GM18508 (cell line): Measurements from ENCODE around the gene ALDH4A1.

Experiments
- ATAC-seq: cut with Tn5 transposase; IDR thresholded peaks from one replicate; pipeline ENCODE4 v1.9.1; 2021; ENCODE audit warnings: moderate number of reproducible peaks; ENCODE audit not compliant: insufficient read depth, unreplicated experiment

Gene ALDH4A1

DNA sequence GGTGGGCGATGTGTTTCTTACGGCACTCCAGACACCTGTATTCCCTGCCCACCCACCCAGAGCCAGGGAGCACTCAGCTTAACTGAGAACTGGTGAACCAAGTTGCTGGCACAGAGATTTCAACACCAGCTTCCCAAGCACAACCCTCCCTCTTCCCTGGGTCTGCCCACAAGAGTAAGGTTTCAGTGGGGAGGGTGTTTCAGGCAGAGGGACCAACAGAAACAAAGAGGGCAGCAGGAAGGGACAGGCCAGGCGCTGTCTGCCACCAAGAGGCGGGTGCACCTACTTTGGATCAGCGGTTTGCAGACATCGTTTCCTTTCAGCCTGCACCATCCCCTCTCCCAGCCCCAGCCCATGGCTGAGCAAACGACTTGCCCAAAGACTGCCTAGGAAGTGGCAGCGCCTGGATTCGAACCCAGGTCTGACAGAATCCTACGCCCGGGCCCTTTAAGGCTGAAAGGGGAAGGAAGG, 21.9 kb upstream of the ALDH4A1 start:
- no peak for ATAC-seq

DNA sequence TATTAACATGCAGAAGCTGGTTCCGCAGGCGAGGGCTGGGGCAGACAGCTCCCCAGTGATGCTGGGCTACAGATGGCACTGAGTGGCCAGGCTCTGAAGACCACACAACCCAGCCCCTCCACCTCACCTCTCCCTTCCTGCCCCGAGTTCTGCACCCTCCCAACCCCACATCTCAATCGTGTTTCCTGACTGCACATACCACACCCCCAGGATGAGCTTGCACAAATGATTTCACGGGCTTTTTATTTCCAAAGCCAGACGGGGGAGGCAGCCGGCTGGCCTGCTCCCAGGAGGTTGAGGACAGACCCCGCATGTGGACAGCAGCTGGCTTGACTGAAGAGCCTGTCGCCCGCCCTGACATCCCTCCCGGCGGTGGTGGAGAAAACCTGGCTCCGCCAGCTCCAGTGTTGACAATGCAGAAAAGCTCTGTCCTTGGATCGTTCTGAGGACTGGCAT, 21.4 kb upstream of the ALDH4A1 start:
- no peak for ATAC-seq

DNA sequence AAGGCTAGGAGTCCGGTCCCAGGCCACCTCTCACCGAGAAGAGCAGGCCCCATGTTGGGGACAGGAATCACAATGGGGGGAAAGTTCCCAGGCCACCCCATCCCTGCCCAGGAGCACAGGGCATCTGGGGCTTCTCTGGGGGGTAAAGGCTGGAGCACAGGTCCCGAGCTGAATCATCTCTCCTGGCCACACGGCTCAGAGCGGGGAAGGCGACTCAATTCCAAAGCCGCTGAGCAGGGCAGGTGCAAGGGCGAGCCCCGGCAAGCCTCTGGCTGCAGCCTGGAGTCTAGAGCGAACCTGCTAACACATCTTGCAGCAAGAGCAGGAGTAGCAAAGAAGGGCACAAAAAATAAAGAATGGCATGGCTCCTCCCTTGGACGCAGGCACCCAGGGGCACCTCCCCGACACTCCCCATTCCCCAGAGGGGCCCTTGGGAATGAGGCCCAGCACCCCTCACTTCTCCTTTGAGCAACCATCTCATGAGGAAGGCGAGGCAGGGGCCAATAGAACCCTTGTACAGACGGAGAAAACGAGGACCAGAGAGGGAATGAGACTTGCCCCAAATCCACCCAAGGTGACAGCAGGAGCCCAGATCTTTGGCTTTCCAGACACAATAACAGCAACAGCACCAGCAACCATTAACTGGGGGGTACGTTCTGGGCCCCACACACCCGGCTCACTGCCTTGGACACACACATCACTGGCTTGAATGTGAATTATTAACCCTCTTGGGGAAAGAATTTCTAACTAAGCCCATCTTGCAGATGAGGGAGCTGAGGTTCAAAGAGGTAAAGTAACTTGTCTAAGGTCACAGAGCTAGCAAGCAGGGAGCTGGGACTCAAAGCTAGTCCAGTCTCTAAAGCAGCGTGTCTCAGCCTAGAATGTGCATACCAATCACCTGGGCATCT, 20.7 kb upstream of the ALDH4A1 start:
- no peak for ATAC-seq

DNA sequence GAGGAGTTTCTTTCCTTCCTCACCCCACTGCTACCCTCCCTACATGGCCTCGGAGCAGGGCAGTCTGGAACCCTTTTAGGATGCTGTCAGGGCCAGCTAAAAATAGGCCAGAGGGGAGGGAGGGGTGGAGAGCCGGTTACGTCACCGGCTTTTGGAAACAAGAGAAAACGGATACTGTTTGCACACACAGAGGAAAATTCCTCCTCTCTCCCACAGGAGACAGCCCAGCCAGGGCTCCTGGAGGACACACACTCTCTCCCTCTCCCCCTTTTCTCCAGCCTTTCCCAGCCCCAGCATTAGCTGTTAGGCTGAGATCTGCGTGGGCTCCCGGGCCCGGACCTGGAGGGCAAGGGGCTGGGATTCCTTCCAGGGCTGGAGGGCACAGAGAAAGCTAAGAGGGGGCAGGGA, 20.0 kb upstream of the ALDH4A1 start:
- ATAC-seq, result no peak

DNA sequence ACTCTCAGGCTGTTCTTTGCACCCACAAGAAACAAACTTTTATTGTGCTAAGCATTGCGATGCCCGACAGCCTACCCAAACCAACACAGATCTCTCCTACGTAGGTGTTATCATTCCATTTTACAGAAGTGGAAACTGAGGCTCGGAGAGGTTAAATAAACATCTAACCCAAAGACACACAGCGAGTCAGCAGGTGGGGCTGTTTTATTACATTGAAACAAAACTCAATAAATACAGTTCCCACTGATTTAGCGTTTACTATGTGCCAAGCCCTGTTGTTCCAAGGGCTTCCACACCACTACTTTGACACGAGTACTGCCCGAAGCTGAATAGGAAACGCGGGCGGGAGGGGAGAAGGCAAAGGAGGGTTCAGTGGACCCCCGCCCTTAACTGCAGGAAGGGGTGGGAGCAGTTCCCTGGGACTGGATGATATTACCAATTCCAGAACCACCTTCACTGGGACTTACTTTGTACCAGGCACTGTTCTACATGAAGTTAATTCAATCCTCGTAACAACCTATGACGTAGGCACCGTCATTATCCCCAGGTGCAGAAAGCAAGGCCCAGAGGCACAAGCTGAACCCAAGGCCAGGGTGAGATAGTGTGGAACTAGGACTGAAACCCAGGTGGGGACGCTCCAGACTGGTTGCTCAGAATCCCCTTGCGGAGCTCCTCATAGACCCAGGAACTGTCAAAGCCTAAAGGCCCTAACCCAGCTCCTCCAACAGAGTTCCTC, 19.3 kb upstream of the ALDH4A1 start:
- no peak for ATAC-seq

DNA sequence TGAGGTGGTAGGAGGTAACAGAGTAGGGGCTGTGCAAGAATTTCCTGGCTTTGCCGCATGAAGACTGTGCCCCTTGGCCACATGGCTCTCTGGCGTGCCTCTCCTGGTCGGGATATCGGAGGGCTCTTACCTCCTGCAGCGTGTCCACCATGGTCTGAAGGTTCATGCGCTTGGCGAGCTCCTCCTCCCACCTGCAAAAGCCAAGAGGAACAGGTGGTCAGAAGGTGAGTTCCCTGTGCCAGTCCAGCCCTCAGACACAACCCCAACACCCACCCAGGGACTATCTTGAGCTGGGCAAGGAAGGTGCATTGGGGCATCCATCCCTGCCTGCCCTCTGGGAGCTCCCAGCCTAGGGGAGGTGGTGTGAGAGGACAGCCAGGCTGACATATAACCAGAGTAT, 18.6 kb upstream of the ALDH4A1 start:
- ATAC-seq, result no peak

DNA sequence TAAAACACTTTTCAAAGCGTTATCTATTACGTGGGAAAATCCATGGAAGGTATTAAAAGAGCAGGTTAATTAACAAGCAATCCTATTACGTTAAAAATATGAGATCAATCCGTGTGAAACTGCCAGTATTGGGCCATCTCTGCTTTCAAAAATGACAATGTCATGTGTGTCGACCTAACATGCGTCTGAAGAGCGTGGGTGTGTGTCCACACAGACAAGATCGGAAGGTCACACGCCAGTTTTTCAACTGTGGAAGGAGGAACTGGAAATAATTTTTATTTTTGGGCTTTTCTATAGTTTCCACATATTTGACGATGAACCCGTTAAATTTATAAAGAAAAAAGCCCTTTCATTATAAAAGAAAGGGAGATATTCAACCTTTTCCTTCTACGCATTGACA, 17.6 kb upstream of the ALDH4A1 start:
- no peak for ATAC-seq

DNA sequence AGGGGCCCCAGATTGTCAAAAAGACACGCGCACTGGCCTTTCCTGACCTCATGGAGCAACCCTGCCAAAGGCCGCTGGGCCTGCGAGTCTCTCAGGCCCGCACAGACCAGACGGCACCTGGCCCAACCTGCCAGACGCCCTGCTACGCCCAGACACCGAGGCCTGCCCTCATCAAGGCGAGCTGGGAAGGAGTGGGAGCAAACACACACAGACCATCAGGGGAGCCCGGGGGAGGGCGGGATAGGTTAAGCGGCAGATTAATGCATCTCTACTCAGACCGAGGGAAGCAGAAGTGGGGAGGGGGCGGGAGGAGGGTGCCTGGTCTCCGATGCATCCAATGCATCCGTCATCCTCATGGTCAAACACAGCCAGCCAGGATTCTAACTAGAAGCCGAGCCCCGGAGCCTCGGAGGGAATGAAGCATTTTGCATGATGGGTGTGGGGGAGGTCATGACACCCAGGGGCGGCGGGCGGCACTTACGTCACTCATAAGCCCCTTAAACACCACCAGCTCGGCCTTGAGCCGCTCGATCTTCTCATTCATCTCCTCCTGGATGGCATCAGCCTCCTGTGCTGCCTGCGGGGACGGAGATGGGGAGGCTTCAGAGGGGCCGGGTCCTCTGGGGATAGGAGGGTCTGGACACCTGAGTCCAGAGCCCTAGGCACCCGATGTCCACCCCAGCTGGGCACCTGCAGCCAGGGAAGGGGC, 17.0 kb upstream of the ALDH4A1 start:
- no peak for ATAC-seq

DNA sequence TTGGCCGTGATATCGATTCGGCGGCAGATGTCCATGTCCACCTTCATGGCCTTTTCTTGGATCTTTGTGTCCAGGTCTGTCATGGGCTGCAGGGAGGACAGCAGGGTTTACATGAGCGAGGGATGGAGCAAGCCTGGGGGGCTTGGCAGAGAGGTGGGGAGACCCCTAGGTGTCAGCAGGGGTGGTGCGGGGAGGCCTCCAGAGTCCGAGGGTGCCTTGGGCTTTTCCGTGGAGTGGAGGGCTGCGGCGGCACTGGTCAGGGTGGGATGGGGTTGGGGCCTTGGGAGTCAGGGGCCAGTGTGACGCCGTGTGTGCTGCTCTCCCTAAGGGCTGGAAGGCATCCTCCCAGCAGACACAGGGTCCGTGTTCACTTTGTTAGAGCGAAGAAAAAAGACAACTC, 16.1 kb upstream of the ALDH4A1 start:
- no peak for ATAC-seq

DNA sequence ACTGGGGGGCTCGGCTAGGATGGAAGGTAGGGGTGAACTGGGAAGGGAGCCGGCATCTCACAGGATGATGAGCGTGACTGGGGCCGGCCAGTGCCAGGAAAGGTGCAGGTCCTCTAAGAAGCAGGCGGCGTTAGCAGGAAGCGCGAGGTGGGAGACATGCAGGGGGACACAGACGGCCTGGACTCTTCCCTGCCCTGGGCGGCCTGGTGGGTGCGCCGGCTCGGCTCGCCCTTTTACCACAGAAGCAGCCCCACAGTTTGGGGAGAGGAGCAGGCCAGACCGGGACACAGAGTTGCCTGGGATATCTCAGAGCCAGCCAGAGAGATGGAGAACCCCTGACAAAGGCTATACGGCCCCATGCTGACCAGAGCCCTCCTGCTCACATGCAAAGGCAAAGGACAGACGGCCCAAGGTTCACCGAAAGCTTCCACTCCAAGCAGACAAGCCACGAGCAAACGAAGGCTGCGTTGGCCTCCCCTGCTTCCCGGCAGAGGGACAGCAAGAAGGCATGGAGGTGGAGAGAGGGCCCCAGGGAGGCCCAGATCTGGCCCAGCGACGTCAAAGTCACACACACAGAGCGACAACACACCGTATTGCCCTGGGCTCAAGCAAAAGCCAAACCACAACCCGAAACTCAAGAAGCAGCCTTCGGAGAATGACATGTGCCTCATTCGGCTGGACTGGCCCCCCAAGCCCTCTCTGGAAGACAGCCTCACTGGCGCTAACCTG, 14.9 kb upstream of the ALDH4A1 start:
- no peak for ATAC-seq

DNA sequence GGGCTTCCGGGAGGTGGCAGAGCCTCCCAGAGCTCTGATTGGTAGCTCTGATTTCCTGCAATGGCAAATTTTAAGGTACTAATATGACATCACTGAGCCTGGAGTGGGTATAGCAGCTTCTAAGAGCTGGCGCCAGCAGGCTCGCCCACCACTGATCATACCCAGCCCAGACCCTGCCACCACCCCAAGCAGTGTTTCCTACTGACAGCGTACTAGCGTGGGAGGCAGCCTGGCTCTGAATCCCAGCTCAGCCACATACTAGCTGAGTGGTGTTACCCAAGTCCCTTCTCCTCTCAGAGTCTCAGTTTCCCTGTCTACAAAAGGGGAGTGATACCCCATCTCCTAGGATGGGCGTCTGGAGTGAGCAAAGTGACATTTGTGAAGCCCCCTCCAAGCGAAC, 13.0 kb upstream of the ALDH4A1 start:
- no peak for ATAC-seq

DNA sequence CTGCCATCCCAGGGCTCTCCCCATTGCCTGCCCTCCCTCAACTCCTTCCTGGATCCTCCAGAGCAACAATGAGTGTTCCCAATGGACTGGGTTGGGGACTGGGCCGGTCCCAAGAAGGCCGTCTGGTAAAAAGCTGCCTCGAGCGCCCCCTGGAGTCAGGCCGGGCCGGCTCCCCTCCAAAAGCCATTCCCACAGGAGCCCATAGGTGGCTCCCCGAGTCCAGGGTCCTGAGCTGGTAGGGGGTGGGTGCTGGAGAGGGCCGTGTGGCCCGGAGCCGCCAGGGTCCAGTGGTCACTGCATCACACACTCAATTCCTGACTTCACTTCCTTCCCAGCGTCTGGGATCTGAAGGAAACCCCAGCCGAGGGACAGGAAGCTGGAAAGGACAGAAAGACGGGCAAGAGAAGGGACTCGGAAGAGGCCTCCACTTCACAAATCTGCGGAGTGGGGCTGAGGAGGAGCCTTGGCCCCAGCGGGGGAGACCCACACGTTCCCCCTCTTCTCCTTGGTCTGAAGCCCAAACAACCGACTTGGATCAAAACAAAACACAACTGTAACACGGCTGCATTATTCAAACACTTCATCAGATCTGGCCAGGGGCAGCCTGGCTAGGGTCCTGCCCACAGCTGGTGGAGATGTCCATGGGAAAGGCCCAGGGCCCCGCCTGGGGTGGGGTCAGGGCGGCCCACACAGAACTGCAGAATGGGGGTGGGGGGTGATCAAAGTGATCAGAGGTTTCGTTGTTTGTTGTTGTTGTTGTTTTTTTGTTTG, 10.9 kb upstream of the ALDH4A1 start:
- ATAC-seq, result no peak

DNA sequence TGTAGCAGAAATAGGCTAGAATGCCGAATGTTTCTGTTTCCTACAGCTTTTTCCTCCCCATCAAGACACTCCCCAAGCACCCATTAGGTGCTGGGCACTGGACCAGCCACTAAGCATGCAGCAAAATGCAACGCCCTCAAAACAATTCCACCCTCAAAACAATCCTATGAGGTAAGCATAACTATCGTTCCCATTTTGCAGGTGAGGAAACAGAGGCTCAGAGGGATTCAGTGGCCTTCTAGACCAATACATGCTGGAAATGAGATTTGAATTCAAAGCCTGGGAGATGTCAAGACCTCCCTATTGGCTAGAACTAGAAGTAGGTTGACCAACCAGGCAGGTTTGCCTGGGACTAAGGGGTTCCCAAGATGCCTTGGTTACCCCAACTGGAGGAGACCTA, 10.2 kb upstream of the ALDH4A1 start:
- no peak for ATAC-seq

DNA sequence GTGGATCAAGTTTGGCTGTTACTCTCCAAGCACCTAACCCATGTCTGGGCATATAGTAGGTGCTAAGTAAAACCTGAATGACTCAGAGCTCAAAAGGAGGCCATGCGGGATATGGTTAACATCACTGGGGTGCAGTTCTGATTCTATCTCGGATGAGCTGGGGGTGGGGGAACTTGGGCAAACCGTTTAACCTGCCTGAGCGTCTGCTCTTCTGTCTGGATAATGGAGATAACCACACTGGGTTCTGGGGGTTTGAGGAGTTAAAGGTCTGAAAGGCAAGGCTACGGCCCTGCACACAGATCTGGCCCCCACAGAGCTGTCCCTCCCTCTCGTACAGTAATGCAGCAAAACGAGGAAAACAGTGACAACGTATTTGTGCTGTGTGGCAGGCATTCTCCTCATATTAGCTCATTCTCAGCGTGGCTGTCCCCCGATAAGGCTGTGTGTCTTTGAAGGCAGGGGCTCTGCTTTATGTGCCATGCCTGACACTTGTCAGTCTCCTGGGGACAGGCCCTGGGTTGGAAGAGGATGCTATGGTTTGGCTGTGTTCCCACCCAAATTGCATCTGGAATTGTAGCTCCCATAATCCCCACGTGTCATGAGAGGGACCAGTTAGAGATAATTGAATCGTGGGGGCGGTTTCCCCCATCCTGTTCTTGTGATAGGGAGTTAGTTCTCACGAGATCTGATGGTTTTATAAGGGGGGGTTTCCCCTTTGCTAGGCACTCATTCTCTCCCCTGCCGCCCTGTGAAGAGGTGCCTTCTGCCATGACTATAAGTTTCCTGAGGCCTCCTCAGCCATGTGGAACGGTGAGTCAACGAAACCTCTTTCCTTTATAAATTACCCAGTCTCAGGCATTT, 6.8 kb upstream of the ALDH4A1 start:
- ATAC-seq, result no peak

DNA sequence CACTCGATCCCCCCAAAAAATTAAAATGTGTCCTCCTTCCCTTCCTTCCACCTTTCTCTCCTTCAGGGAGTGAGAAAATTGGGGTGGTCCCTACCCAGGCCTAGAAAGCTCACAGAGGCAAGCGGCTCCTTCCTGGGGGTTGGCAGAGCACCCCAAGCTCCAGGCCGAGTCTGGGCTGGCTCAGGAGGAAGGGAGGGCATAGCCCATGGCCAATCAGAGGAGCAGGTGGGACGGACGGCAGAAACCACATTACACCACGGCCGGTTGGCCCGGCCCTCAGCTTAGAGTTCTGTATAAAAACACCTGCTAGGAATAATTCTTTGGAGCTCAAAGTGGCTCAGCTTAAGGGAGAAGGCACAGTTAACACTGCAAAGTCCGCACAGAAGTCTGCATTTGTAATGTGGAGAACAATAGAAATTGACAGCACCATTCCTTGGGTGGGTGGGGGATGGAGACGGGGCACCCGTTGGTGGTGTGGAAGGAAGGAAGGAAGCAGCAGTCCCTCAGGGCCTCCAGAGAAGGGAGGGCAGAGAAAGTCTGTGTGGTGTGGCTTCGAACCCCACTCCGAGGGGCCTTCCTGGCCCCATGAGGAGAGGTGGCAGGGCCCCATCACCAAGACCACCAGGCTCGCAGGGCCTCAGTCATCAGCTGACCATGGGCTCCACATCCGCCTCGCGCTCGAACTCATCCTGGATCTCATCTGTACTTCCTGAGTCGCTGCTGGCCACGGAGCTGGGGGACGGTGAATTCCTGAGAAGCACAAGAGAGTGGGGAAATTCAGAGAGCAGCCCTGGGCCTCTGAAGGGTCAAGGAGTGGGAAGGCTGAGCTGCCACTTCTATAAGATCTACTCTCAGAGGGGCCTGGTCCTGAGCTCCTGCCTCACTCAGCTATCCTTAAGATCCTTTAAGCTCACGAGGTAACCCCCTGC, 5.8 kb upstream of the ALDH4A1 start:
- no peak for ATAC-seq

DNA sequence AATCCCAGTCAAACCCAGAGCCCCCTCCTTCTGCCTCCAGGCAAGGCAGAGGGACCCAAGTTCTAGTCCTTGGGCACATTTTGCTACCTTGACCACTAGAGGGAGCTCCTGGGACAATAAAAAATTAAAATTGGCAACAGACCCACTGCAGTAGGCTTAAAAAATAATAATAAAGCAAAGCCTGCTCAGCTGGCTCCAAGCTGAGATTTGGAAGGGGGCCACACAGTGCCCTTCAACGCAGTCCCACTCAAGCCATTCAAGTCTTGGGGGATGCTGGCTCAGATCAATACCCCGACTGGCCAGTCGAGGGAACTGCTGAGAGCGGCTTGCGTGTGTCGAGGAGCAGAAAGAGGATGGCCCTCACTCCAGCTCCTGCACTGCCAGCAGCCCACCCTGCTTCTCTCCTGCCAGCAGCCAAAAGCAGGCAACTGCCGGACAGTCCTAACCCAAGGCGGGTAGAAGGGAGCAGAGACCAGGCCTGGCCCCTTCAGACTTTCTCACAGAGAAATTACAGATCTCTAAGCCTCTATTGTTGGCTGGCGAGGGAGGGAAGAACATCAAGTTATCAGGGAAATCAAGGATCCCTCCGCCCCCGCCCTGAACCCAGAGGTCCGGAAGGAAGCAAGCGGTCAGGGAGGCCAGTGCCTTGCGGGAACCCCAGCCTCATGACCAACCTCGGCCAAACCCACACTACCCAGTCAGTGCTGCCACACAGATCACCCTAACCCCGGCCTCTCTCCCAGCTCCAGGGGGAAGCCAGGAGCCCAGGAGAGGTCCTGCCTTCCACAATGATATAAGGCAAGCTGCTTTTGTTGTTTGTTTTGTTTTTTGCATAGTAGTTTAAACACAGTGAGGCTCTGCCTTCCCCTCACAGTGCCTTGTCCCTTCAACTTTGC, 4.9 kb upstream of the ALDH4A1 start:
- no peak for ATAC-seq
